HepG2 (cell line): ENCODE results near the gene RSAD2. TPM values are rescaled to one million over a fixed set of nuclear protein-coding genes. Genes with fewer than 3 reads are reported as not detected.

Experiments
- CCDC6 ChIP-seq: sonication (generic); formaldehyde crosslinking; IDR thresholded peaks from 2 replicates; pipeline ENCODE4 v1.8.1; 2022; ENCODE audit warnings: mild to moderate bottlenecking, missing genetic modification reagents, moderate library complexity
- FLYWCH1 ChIP-seq: sonication (generic); formaldehyde crosslinking; IDR thresholded peaks from 2 replicates; pipeline ENCODE4 v1.8.1; 2023; ENCODE audit warnings: mild to moderate bottlenecking, missing genetic modification reagents
- GABPA ChIP-seq, 2 experiments: IDR thresholded peaks; 2 replicates each; pipeline ENCODE4 v1.6.1; 2011 to 2016; ENCODE audit warnings: low read depth in 2 of 2, low read length in 1 of 2, missing biosample characterization in 1 of 2, missing genetic modification characterization in 1 of 2
- GTF3A ChIP-seq: sonication (generic); formaldehyde crosslinking; conservative IDR thresholded peaks from 2 replicates; pipeline ENCODE4 v1.4.0; 2020; ENCODE audit warnings: mild to moderate bottlenecking, missing genetic modification reagents
- MED13 ChIP-seq: sonication (generic); formaldehyde crosslinking; IDR thresholded peaks from 2 replicates; pipeline ENCODE4 v1.5.0; 2020; ENCODE audit warnings: missing genetic modification reagents
- NRL ChIP-seq: sonication (generic); formaldehyde crosslinking; IDR thresholded peaks from 2 replicates; pipeline ENCODE4 v1.5.0; 2020; ENCODE audit warnings: missing genetic modification reagents, mild to moderate bottlenecking, moderate library complexity, borderline replicate concordance
- POLR2AphosphoS2 ChIP-seq: IDR thresholded peaks from 2 replicates; pipeline ENCODE4 v1.6.1; 2011; ENCODE audit warnings: low read depth, low read length, improper control_type of control experiment
- SIX1 ChIP-seq: sonication (generic); formaldehyde crosslinking; IDR thresholded peaks from 2 replicates; pipeline ENCODE4 v1.4.0; 2020; ENCODE audit warnings: missing genetic modification reagents, borderline replicate concordance
- SRSF4 ChIP-seq: fragments of 200-400 bp; formaldehyde crosslinking; IDR thresholded peaks from one replicate; pipeline ENCODE4 v1.6.1; 2018; ENCODE audit warnings: mild to moderate bottlenecking, low read depth, low read length, moderate library complexity; ENCODE audit not compliant: poor library complexity, severe bottlenecking
- STAG1 ChIP-seq: sonication (generic); formaldehyde crosslinking; IDR thresholded peaks from 2 replicates; pipeline ENCODE4 v1.4.0; 2020; ENCODE audit warnings: missing genetic modification reagents
- SYNCRIP ChIP-seq: fragments of 200-400 bp; formaldehyde crosslinking; IDR thresholded peaks from 2 replicates; pipeline ENCODE4 v1.6.1; 2018; ENCODE audit warnings: mild to moderate bottlenecking, low read depth, low read length; ENCODE audit not compliant: insufficient read depth
- THAP11 ChIP-seq: IDR thresholded peaks from 2 replicates; pipeline ENCODE4 v1.6.1; 2016; ENCODE audit warnings: missing biosample characterization, missing genetic modification reagents
- ZKSCAN5 ChIP-seq: sonication (generic); formaldehyde crosslinking; IDR thresholded peaks from 2 replicates; pipeline ENCODE4 v1.5.1; 2020; ENCODE audit warnings: mild to moderate bottlenecking, missing genetic modification reagents
- ZNF207 ChIP-seq: fragments of 450-650 bp; IDR thresholded peaks from 2 replicates; pipeline ENCODE4 v1.6.1; 2016; ENCODE audit warnings: antibody characterized with exemption, borderline replicate concordance
- ZNF224 ChIP-seq: sonication (generic); formaldehyde crosslinking; IDR thresholded peaks from 2 replicates; pipeline ENCODE4 v1.5.0; 2020; ENCODE audit warnings: mild to moderate bottlenecking, missing genetic modification reagents
- ZNF468 ChIP-seq: sonication (generic); formaldehyde crosslinking; IDR thresholded peaks from 2 replicates; pipeline ENCODE4 v1.8.0; 2022; ENCODE audit warnings: mild to moderate bottlenecking, moderate library complexity, missing genetic modification reagents
- ZNF496 ChIP-seq: sonication (generic); formaldehyde crosslinking; IDR thresholded peaks from 2 replicates; pipeline ENCODE4 v1.8.1; 2023; ENCODE audit warnings: mild to moderate bottlenecking, moderate library complexity, missing genetic modification reagents; ENCODE audit not compliant: insufficient replicate concordance
- ZNF674 ChIP-seq: sonication (generic); formaldehyde crosslinking; IDR thresholded peaks from 2 replicates; pipeline ENCODE4 v1.5.0; 2020; ENCODE audit warnings: low read depth, mild to moderate bottlenecking, missing genetic modification reagents
- polyA plus RNA-seq, 8 experiments: library from polyadenylated mRNA; depleted of rRNA in 3 of 8; stranded (reverse) in 7 of 8; unstranded in 1 of 8; fragments of >200 nt; fragmentation: Illumina TruSeq in 4 of 8; extraction: Trizol in 4 of 8; gene quantifications; 2 replicates each; pipeline versions ENCODE4 v1.2.1 to v1.2.3, GENCODE V29; 2011 to 2016; ENCODE audit warnings: low read depth in 4 of 8, missing spikeins in 1 of 8, mixed read lengths in 1 of 8; ENCODE audit not compliant: insufficient read depth in 1 of 8
- total RNA-seq, 5 experiments: library from RNA; depleted of rRNA; stranded (reverse); fragments of >200 nt; fragmentation: Illumina TruSeq; extraction: Trizol; gene quantifications; 2 replicates each; pipeline ENCODE4 v1.2.3, GENCODE V29; 2016; ENCODE audit warnings: low read depth in 1 of 5
- TF ChIP-seq, protein P1 (sequence below): IDR thresholded peaks from 2 replicates; pipeline ENCODE4 v1.6.1; 2016; ENCODE audit warnings: missing compliant biosample characterization, missing genetic modification reagents, borderline replicate concordance
- TF ChIP-seq, protein P2 (sequence below): sonication (generic); formaldehyde crosslinking; IDR thresholded peaks from 2 replicates; pipeline ENCODE4 v1.4.0; 2020; ENCODE audit warnings: missing genetic modification reagents
- TF ChIP-seq, protein P3 (sequence below): sonication (generic); formaldehyde crosslinking; IDR thresholded peaks from 2 replicates; pipeline ENCODE4 v1.8.0; 2022; ENCODE audit warnings: missing genetic modification reagents, mild to moderate bottlenecking, moderate library complexity, borderline replicate concordance
- TF ChIP-seq, protein P4 (sequence below): sonication (generic); formaldehyde crosslinking; IDR thresholded peaks from 2 replicates; pipeline ENCODE4 v1.5.0; 2020; ENCODE audit warnings: mild to moderate bottlenecking, missing genetic modification reagents

The RSAD2 gene
- total and polyA plus RNA-seq, 2 of the 13 experiments (the other 11 are each of a cell fraction or from before 2014, with no cell fraction given): 0.11 TPM; not detected in 1

DNA sequence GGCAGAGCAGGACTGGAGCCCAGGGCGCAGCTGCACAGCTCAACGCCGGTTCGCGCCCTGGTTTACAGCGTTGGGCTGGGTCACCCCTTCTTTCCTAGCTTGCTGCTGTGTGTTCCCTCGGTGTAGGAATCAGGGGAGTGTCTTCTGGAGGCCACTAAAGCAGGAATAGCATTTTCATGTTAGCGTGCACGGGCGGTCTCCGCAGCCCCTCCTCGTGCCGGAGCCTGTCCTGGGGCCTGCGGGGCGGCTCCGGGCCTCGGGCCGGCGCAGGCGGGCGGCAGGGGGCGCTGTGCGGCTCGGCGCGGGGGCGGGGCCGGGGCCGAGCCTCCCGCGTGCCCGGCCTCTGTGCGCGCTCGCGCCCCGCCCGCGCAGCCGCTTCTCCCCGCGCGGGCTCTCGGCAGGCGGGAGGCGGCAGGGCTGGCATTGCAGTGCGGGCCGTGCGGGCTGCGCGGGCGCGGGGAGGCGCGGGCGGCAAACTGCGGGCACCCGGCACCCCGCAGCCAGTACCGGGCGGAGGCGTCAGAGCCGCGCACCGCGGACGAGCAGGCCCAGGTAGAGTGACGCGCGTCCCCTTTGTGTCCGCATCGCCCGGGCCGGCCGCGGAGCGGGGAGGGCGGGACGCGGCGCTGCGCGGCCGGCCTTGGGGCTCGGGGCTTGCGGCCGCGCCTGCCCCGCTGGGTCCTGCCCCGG lies 39.6 kb downstream of the RSAD2 start, which contains the start of gene RNF144A (continued):
- no peak for TF ChIP-seq SYNCRIP
- TF ChIP-seq GABPA (IDR thresholded peaks at IDR 0.05; ENCODE audit: low read depth, low read length): no peak
- TF ChIP-seq GABPA (CRISPR knock-in tag; IDR thresholded peaks at IDR 0.05; ENCODE audit: low read depth): no peak
- TF ChIP-seq POLR2AphosphoS2: no peak
- TF ChIP-seq, protein P1, sequence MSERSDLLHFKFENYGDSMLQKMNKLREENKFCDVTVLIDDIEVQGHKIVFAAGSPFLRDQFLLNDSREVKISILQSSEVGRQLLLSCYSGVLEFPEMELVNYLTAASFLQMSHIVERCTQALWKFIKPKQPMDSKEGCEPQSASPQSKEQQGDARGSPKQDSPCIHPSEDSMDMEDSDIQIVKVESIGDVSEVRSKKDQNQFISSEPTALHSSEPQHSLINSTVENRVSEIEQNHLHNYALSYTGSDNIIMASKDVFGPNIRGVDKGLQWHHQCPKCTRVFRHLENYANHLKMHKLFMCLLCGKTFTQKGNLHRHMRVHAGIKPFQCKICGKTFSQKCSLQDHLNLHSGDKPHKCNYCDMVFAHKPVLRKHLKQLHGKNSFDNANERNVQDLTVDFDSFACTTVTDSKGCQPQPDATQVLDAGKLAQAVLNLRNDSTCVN (CRISPR knock-in tag): no peak
- TF ChIP-seq SIX1: no peak
- TF ChIP-seq, protein P2, sequence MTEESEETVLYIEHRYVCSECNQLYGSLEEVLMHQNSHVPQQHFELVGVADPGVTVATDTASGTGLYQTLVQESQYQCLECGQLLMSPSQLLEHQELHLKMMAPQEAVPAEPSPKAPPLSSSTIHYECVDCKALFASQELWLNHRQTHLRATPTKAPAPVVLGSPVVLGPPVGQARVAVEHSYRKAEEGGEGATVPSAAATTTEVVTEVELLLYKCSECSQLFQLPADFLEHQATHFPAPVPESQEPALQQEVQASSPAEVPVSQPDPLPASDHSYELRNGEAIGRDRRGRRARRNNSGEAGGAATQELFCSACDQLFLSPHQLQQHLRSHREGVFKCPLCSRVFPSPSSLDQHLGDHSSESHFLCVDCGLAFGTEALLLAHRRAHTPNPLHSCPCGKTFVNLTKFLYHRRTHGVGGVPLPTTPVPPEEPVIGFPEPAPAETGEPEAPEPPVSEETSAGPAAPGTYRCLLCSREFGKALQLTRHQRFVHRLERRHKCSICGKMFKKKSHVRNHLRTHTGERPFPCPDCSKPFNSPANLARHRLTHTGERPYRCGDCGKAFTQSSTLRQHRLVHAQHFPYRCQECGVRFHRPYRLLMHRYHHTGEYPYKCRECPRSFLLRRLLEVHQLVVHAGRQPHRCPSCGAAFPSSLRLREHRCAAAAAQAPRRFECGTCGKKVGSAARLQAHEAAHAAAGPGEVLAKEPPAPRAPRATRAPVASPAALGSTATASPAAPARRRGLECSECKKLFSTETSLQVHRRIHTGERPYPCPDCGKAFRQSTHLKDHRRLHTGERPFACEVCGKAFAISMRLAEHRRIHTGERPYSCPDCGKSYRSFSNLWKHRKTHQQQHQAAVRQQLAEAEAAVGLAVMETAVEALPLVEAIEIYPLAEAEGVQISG: no peak; the same call in 1 of the 2 replicates
- no peak for TF ChIP-seq GTF3A (CRISPR knock-in tag)
- TF ChIP-seq FLYWCH1 (CRISPR knock-in tag): no peak
- no peak for TF ChIP-seq MED13 (CRISPR knock-in tag)
- no peak for TF ChIP-seq ZNF468 (CRISPR knock-in tag)
- no peak for TF ChIP-seq ZNF674 (CRISPR knock-in tag)
- TF ChIP-seq, protein P3, sequence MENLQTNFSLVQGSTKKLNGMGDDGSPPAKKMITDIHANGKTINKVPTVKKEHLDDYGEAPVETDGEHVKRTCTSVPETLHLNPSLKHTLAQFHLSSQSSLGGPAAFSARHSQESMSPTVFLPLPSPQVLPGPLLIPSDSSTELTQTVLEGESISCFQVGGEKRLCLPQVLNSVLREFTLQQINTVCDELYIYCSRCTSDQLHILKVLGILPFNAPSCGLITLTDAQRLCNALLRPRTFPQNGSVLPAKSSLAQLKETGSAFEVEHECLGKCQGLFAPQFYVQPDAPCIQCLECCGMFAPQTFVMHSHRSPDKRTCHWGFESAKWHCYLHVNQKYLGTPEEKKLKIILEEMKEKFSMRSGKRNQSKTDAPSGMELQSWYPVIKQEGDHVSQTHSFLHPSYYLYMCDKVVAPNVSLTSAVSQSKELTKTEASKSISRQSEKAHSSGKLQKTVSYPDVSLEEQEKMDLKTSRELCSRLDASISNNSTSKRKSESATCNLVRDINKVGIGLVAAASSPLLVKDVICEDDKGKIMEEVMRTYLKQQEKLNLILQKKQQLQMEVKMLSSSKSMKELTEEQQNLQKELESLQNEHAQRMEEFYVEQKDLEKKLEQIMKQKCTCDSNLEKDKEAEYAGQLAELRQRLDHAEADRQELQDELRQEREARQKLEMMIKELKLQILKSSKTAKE (CRISPR knock-in tag): no peak
- TF ChIP-seq, protein P4, sequence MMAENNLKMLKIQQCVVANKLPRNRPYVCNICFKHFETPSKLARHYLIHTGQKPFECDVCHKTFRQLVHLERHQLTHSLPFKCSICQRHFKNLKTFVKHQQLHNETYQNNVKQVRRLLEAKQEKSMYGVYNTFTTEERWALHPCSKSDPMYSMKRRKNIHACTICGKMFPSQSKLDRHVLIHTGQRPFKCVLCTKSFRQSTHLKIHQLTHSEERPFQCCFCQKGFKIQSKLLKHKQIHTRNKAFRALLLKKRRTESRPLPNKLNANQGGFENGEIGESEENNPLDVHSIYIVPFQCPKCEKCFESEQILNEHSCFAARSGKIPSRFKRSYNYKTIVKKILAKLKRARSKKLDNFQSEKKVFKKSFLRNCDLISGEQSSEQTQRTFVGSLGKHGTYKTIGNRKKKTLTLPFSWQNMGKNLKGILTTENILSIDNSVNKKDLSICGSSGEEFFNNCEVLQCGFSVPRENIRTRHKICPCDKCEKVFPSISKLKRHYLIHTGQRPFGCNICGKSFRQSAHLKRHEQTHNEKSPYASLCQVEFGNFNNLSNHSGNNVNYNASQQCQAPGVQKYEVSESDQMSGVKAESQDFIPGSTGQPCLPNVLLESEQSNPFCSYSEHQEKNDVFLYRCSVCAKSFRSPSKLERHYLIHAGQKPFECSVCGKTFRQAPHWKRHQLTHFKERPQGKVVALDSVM (CRISPR knock-in tag): no peak
- TF ChIP-seq SRSF4: no peak
- 0 out of 2 replicates have a peak, but pooled peaks have one; percentile 40 for TF ChIP-seq NRL (CRISPR knock-in tag)
- TF ChIP-seq THAP11 (CRISPR knock-in tag): no peak
- TF ChIP-seq STAG1 (CRISPR knock-in tag): no peak
- no peak for TF ChIP-seq ZKSCAN5 (CRISPR knock-in tag)
- TF ChIP-seq ZNF496 (CRISPR knock-in tag): no peak
- no peak for TF ChIP-seq CCDC6 (CRISPR knock-in tag)
- TF ChIP-seq ZNF224 (CRISPR knock-in tag): no peak
- no peak for TF ChIP-seq ZNF207
